Right kidney (tissue), 1 donor: Measurements from ENCODE around the gene ZNF423.

Experiments used
- DNase-seq: peaks from one replicate; pipeline ENCODE4 v3.0.0-alpha.2; 2016

The ZNF423 gene

GRCh38 chr16:49664221-49665215 lies 191.4 kb downstream of the ZNF423 start:
- DNase-seq, result no peak

GRCh38 chr16:49663081-49664065 lies 192.5 kb downstream of the ZNF423 start:
- DNase-seq, result no peak

DNA sequence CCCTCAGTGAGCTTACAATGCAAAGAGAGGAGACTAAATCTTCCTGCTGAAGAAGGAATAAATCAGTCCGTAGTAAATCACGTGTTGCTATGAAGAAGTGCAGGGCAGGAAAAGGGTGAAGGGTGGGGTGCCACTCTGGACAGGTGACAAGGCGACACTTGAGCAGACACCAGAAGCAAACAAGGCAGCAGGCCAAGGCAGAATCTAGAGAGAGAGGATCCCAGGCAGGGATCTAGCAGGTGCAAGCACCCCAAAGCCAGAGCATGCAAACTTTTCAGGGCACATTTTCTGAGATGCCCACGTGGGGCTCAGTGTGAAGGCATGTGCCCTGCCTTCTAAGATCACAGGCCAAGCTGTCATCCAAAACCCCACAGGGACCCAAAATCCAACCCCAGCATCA lies 193.3 kb downstream of the ZNF423 start:
- DNase-seq, result no peak

- no peak for DNase-seq
Observed at GRCh38 chr16:49661465-49662187, 194.3 kb downstream of the ZNF423 start.

- DNase-seq, result no peak
Observed at GRCh38 chr16:49660626-49661025, 195.3 kb downstream of the ZNF423 start.

DNA sequence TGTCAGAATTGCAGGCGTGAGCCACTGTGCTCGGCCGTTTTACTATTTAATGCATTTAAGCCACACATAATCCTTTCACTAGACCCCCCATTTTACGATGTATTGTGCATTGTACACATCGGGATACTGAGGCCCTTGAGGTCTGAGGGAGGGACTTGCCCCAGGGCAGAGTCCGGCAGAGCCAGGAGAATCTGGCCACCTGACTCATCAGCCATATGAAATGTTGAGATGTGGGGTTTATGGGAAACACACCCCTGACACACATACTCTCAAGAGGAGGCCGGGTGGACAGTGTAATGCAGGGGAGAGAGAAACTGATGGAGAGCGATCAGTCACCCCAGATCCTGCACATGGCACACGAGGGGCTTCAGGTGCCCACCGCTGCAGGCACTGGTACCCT lies 196.6 kb downstream of the ZNF423 start:
- no peak for DNase-seq

DNA sequence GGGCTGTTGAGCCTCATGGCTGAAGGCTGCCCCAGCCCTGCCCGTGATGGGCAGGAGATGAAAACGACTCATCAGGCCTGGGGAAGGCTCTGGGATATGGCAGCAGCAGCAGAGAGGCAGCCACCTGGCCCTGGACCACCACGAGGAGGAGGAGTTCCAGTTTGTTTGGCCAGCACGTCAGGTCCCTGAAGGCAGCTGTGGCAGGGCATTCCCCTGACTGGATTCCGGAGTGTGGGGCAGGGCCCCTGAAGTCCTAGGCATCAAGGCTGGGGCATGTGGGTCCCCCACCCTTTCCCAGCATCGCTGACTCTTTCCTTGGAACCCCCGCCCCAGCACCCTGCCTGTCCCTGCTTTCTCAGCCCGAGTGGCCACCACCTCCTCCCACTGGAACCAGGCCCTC lies 197.4 kb downstream of the ZNF423 start:
- no peak for DNase-seq

DNA sequence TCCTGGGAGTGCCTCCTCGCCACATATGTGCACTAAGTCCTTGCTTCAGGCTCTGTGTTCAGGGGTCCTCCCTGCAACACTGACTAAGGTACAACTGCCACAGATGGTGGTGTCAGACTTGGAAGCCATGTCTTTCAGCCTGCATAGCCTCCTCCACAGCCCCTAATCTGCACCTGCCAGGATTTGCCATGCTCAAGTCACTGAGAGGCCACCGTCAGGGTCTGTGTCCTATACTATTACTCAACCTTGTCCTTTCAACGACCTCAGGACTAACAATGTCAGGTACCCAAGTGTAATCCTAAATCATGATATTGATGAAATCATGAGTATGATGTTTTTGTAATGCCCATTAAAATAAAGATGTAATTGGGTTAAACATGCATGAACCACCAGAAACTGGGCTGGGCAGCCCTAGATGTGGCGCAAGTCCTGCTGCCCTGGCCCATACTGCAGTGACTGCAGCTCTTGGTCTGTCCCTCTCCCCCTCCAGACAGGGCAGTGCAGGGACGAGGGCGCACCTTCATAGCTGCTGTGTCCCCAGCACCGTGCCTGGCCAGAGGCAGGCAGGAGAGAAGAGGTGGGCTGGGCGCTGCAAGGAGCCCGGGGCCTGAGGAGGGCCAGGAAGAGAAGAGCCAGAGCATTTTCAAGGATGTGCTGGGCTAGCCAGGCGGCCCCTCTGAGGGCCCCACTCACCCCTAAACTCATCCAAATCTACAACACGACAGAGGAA lies 198.0 kb downstream of the ZNF423 start:
- no peak for DNase-seq

GRCh38 chr16:49654425-49654824 lies 201.5 kb downstream of the ZNF423 start:
- no peak for DNase-seq

DNA sequence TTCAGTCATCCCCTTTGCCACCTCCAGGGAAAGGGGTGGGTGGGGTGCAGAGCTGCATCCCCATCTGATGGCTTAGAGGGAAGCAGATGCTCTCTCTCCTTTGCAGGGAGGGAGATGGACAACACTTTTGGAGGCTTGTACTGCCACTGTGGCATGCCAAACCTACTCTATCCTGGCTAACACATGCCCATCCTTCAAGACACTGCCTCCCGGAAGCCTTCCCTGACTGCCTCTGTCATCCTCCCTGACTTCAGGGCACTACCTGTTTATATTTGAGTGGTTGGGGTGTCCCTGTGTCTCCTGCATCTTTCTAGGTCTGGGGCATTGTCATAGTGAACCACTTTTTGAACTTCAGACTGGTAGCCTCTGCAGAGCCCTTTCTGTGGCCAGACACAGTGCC lies 202.3 kb downstream of the ZNF423 start:
- DNase-seq, result no peak

DNA sequence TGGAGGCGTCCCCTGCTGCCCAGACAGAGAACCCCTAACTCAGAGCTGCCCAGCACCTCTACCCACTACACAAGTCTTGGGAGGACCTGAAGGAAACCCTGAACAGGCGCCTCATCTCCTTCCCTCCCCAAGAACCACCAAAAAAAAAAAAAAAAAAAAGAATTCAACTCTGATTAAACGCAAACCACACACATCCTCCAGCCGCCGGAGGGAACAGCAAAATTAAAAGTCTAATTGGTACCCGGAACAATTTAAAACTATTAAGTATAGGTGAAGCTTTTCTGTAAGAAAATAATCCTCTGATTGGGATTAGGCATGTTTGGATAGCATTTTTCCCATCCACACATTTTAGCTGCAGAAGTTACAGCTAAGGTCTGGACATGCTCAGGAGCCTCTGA lies 202.7 kb downstream of the ZNF423 start:
- DNase-seq, result no peak

- DNase-seq, result peak; percentile 55
Observed at GRCh38 chr16:49652456-49653172, 203.3 kb downstream of the ZNF423 start.

DNA sequence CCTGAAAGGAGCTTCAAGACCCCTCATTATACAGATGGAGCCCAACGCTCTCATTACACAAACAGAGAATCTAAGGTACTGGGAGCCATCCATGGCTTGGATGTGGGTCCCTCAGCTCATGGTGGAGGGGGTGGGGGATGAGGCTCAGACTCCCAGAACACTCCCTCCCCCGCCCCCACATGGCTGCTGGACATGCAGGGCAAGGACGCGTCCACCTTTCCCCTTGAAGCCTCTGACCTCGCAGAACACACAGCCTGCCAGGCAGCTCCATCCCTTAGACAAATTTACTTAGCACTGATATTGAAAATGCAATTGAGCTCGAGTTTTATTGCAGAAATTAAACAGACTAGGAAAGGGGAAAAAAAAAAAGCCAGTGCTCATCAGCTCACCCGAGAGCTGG lies 203.9 kb downstream of the ZNF423 start:
- no peak for DNase-seq

DNA sequence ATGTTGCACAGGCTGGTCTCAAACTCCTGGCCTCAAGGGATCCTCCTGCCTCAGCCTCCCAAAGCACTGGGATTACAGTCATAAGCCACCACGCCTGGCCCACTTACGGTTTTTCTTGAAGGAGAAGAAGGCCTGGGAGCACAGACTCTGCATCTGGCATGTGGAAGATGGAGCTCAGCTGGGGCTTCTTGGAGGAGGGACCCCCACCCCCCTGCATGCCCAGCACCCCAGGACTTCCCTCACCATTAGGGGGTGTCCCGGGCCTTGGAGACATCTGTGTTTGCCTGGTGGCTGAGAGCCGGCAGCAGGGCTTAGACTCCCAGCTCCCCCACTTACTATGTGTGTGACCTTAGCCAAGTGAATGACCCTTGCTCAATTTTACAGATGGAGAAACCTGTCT lies 204.7 kb downstream of the ZNF423 start:
- no peak for DNase-seq

DNA sequence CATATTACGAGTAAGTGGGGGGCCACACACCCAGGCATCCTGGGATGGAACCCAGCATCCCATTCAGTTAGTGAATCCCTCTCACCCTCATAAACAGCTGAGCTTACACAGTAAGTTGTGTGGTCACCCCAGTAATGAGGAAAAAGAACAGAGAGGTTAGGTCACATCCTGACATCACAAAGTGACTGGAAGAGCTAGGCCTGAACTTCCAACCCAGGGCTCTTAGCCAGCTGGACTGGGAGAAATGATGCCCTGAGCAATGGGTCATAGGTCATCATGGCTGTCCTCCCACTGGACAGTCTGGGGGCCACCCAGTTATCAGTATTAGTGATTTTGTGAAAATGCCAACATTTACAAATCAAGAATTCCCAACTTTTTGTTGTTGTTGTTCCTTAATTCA lies 205.3 kb downstream of the ZNF423 start:
- DNase-seq, result no peak

- no peak for DNase-seq
Observed at GRCh38 chr16:49649013-49649765, 206.7 kb downstream of the ZNF423 start.

DNA sequence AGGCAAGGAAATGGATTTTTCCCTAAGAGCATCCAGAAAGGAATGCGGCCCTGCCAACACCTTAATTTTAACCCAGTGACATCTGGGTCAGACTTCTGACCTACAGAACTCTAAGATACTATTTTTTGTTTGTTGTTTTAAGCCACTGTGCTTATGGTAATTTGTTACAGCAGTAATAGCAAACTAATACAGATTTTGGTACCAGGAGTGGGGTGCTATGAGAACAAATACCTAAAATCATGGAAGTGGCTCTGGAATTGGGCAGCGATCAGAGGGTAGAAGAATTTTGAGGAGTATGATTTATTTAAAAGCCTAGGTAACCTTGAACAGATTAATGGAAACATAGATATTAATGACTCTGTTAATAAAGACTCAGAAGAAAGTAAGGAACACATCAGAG lies 208.2 kb downstream of the ZNF423 start:
- no peak for DNase-seq

DNA sequence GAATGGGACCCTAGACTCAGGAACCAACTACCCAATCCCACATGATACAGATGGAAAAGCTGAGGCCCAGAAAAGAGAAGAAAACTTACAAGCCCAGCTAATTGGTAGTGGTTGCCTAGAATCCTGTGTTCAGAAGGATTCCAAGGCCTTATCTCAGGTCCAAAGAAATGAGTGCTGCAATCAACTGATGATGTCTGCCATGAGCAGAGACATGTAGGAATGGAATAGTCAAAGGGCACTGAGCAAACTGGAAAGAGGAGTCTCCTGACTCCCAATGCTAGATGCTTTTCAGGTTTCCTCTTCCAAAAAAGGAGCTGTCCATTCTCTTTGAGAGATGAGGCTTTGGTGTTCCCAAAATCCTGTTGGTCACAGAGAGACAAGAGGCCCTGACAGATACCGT lies 210.6 kb downstream of the ZNF423 start:
- DNase-seq, result no peak

DNA sequence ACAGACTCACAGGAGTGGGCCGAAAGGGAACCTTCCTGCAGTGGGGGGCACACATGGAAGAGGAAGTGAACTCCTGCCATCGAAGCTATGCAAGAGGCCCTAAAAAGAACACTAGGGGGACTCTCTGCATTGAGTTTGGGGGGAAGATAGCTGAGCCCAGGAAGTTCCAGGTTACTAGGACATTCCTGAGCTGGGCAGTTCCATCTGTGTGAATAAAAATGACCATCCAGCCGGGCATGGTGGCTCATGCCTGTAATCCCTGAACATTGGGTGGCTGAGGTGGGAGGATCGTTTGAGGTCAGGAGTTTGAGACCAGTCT lies 211.8 kb downstream of the ZNF423 start:
- no peak for DNase-seq

GRCh38 chr16:49643429-49644144 lies 212.3 kb downstream of the ZNF423 start:
- no peak for DNase-seq
